HEK293 (cell line): ENCODE data around the gene PIGBOS1.

Experiments used
- CTCF ChIA-PET: fragments of 350-600 bp; formaldehyde crosslinking; extraction: SDS; loops from one replicate; lab custom pipeline; 2021; ENCODE audit warnings: antibody characterized with exemption; lab: Yijun Ruan, JAX
- POLR2A ChIA-PET: fragments of 300-600 bp; formaldehyde crosslinking; extraction: SDS; loops from one replicate; lab custom pipeline; 2020; ENCODE audit warnings: antibody characterized with exemption, inconsistent platforms; lab: Yijun Ruan, JAX
- H3K27ac ChIP-seq: fragments of 200-500 bp; sonication (Bioruptor generic); 2 replicates; pipeline ENCODE4 v1.5.1; 2014; ENCODE audit warnings: low read depth, low read length, control low read depth, inconsistent platforms; ENCODE audit errors: extremely low read depth
- H3K36me3 ChIP-seq, 2 experiments: fragments of 200-500 bp in 1 of 2; sonication (Bioruptor generic) in 1 of 2; 1 replicate in 1 of 2; 2 replicates in 1 of 2; pipeline ENCODE4 v1.5.1; 2014 to 2017; ENCODE audit warnings: inconsistent platforms in 2 of 2, low read length in 2 of 2; ENCODE audit not compliant: control insufficient read depth in 2 of 2, insufficient read depth in 1 of 2
- H3K4me1 ChIP-seq: fragments of 200-500 bp; sonication (Bioruptor generic); 2 replicates; pipeline ENCODE4 v1.5.1; 2014; ENCODE audit warnings: mild to moderate bottlenecking, low read length, inconsistent platforms; ENCODE audit not compliant: control insufficient read depth, insufficient read depth
- H3K4me3 ChIP-seq: 2 replicates; pipeline ENCODE4 v1.5.1; 2011; ENCODE audit warnings: low read depth, mild to moderate bottlenecking, control low read depth, low read length, moderate library complexity
- H3K9me3 ChIP-seq: fragments of 200-500 bp; sonication (Bioruptor generic); 2 replicates; pipeline ENCODE4 v1.5.1; 2014; ENCODE audit warnings: low read depth, low read length, inconsistent platforms; ENCODE audit not compliant: control insufficient read depth, insufficient read depth
- EGR2 ChIP-seq: fragments of 450-650 bp; formaldehyde crosslinking; IDR thresholded peaks from 2 replicates; pipeline ENCODE4 v1.5.1; 2016; ENCODE audit warnings: low read depth, missing biosample characterization, missing genetic modification characterization
- HOXA7 ChIP-seq: sonication (generic); formaldehyde crosslinking; IDR thresholded peaks from 2 replicates; pipeline ENCODE4 v1.8.1; 2022; ENCODE audit warnings: missing genetic modification reagents, borderline replicate concordance
- MEIS1 ChIP-seq: sonication (generic); formaldehyde crosslinking; IDR thresholded peaks from 2 replicates; pipeline ENCODE4 v1.8.1; 2022; ENCODE audit warnings: missing genetic modification reagents, mild to moderate bottlenecking, borderline replicate concordance
- ZFHX2 ChIP-seq: fragments of 450-650 bp; formaldehyde crosslinking; conservative IDR thresholded peaks from 2 replicates; pipeline ENCODE4 v1.5.1; 2016; ENCODE audit warnings: missing biosample characterization, missing genetic modification characterization
- ZNF223 ChIP-seq: fragments of 450-650 bp; formaldehyde crosslinking; IDR thresholded peaks from 2 replicates; pipeline ENCODE4 v1.5.1; 2016; ENCODE audit warnings: missing biosample characterization, missing genetic modification characterization
- ZNF510 ChIP-seq: fragments of 450-650 bp; formaldehyde crosslinking; IDR thresholded peaks from 2 replicates; pipeline ENCODE4 v1.5.1; 2018; ENCODE audit warnings: mild to moderate bottlenecking, missing genetic modification characterization, missing biosample characterization; ENCODE audit not compliant: insufficient replicate concordance
- ZNF514 ChIP-seq: fragments of 450-650 bp; formaldehyde crosslinking; IDR thresholded peaks from 2 replicates; pipeline ENCODE4 v1.5.1; 2016; ENCODE audit warnings: missing biosample characterization, missing genetic modification characterization
- ZNF558 ChIP-seq: fragments of 450-650 bp; formaldehyde crosslinking; IDR thresholded peaks from 2 replicates; pipeline ENCODE4 v1.5.1; 2016; ENCODE audit warnings: missing biosample characterization, missing genetic modification characterization
- ZNF843 ChIP-seq: fragments of 450-650 bp; formaldehyde crosslinking; IDR thresholded peaks from 2 replicates; pipeline ENCODE4 v1.5.1; 2016; ENCODE audit warnings: missing biosample characterization, missing genetic modification characterization
- TF ChIP-seq, protein P1 (sequence below): fragments of 450-650 bp; formaldehyde crosslinking; IDR thresholded peaks from 2 replicates; pipeline ENCODE4 v1.5.1; 2016; ENCODE audit warnings: missing biosample characterization, missing genetic modification characterization
- TF ChIP-seq, protein P2 (sequence below): fragments of 450-650 bp; formaldehyde crosslinking; IDR thresholded peaks from 2 replicates; pipeline ENCODE4 v1.5.1; 2016; ENCODE audit warnings: missing biosample characterization, missing genetic modification characterization
- TF ChIP-seq, protein P3 (sequence below): fragments of 450-650 bp; formaldehyde crosslinking; IDR thresholded peaks from 2 replicates; pipeline ENCODE4 v1.5.1; 2016; ENCODE audit warnings: missing biosample characterization, missing genetic modification characterization

Gene PIGBOS1

DNA sequence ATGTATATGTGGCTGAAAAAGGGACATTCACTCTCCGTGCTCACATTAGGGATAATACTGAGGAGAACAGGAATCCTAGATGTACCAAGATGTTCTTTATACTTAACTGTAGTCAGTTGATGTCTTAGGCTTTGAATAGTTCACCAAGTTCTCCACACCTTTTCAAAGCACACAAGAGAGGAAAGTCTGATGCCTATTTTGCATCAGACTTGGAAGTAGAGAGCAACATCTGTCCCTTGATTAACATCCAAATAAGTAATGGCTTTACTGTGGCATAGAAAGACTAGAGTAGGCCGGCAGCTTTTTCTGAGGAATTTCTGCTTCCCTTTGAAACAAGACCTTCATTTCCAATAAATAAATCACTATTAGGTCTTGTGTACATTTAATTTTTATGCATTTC, 34.1 kb upstream of the PIGBOS1 start:
- ChIA-PET CTCF (no interaction called here), POLR2A (no interaction called here)
- no peaks in the 10 kb centered on the region for H3K4me1 ChIP-seq
- TF ChIP-seq ZNF514 (tag by site-specific recombination) (no peak), ZNF843 (tag by site-specific recombination) (no peak)
- H3K36me3 ChIP-seq: no peaks in the 10 kb centered on the region; a peak in 1 of 3 replicates
- H3K9me3 ChIP-seq: no peaks in the 10 kb centered on the region
- H3K27ac ChIP-seq: no peak overlapping the region
- no peak overlapping the region for H3K4me3 ChIP-seq

DNA sequence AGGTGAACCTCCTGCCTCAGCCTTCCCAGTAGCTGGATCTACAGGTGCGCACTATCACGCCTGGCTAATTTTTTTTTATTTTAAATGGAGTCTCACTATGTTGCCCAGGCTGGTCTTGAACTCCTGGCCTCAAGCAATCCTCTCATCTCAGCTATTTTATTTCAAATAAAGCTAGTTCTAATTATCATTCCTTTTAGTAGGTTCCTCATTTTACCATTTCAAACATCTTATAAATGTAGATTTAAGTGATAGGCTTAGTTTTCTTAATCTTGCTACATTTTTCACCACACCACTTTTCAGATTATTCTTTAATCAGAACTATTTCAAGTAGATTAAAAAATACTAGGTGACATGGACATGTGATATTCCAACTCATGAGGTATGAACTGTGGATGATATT, 30.4 kb upstream of the PIGBOS1 start:
- H3K36me3 ChIP-seq: no peaks in the 10 kb centered on the region; a peak in 1 of 3 replicates
- CTCF ChIA-PET: no interaction called here
- TF ChIP-seq ZNF510 (tag by site-specific recombination): peak; percentile 95
- TF ChIP-seq ZNF223 (tag by site-specific recombination): no peak

DNA sequence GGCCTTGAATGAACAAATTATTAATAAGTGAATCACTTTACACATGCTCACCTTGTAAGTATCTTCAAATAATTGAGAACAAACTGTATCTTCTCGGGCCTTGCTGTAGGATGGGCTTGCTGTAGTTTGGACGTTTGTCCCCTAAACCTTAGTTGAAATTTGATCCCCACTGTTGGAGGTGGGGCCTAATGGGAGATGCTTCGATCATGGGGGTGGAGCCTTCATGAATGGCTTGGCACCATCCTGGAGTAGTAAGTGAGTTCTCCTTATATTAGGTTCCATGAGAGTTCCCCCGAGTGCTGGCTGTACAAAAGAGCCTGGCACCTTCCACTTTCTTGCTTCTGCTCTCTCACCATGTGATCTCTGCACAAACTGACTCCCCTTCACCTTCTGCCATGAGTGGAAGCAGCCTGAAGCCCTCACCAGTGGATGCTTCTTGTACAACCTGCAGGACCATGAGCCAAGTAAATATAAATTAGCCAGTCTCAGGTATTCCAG, 29.4 kb upstream of the PIGBOS1 start:
- Histone ChIP-seq H3K4me1 (no peaks in the 10 kb centered on the region), H3K27ac (no peak overlapping the region), H3K9me3 (no peaks in the 10 kb centered on the region), H3K4me3 (no peak overlapping the region), H3K36me3 (no peaks in the 10 kb centered on the region; a peak in 1 of 3 replicates)
- POLR2A ChIA-PET: no interaction called here
- CTCF ChIA-PET: interaction anchor here (0.6 to 0.7 kb wide), 2 partner anchors 59 to 178 kb away, joined by 3 read pairs; no protein-coding TSS in a partner anchor
- TF ChIP-seq, protein P1, sequence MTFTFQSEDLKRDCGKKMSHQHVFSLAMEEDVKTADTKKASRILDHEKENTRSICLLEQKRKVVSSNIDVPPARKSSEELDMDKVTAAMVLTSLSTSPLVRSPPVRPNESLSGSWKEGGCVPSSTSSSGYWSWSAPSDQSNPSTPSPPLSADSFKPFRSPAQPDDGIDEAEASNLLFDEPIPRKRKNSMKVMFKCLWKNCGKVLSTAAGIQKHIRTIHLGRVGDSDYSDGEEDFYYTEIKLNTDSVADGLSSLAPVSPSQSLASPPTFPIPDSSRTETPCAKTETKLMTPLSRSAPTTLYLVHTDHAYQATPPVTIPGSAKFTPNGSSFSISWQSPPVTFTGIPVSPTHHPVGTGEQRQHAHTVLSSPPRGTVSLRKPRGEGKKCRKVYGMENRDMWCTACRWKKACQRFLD (tag by site-specific recombination): no peak
- TF ChIP-seq HOXA7 (CRISPR knock-in tag) (no peak), ZFHX2 (tag by site-specific recombination) (no peak), EGR2 (tag by site-specific recombination) (no peak), ZNF558 (tag by site-specific recombination) (no peak), MEIS1 (CRISPR knock-in tag) (no peak)
- TF ChIP-seq, protein P2, sequence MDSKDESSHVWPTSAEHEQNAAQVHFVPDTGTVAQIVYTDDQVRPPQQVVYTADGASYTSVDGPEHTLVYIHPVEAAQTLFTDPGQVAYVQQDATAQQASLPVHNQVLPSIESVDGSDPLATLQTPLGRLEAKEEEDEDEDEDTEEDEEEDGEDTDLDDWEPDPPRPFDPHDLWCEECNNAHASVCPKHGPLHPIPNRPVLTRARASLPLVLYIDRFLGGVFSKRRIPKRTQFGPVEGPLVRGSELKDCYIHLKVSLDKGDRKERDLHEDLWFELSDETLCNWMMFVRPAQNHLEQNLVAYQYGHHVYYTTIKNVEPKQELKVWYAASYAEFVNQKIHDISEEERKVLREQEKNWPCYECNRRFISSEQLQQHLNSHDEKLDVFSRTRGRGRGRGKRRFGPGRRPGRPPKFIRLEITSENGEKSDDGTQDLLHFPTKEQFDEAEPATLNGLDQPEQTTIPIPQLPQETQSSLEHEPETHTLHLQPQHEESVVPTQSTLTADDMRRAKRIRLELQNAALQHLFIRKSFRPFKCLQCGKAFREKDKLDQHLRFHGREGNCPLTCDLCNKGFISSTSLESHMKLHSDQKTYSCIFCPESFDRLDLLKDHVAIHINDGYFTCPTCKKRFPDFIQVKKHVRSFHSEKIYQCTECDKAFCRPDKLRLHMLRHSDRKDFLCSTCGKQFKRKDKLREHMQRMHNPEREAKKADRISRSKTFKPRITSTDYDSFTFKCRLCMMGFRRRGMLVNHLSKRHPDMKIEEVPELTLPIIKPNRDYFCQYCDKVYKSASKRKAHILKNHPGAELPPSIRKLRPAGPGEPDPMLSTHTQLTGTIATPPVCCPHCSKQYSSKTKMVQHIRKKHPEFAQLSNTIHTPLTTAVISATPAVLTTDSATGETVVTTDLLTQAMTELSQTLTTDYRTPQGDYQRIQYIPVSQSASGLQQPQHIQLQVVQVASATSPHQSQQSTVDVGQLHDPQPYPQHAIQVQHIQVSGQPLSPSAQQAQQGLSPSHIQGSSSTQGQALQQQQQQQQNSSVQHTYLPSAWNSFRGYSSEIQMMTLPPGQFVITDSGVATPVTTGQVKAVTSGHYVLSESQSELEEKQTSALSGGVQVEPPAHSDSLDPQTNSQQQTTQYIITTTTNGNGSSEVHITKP (tag by site-specific recombination): peak; percentile 55
- TF ChIP-seq, protein P3, sequence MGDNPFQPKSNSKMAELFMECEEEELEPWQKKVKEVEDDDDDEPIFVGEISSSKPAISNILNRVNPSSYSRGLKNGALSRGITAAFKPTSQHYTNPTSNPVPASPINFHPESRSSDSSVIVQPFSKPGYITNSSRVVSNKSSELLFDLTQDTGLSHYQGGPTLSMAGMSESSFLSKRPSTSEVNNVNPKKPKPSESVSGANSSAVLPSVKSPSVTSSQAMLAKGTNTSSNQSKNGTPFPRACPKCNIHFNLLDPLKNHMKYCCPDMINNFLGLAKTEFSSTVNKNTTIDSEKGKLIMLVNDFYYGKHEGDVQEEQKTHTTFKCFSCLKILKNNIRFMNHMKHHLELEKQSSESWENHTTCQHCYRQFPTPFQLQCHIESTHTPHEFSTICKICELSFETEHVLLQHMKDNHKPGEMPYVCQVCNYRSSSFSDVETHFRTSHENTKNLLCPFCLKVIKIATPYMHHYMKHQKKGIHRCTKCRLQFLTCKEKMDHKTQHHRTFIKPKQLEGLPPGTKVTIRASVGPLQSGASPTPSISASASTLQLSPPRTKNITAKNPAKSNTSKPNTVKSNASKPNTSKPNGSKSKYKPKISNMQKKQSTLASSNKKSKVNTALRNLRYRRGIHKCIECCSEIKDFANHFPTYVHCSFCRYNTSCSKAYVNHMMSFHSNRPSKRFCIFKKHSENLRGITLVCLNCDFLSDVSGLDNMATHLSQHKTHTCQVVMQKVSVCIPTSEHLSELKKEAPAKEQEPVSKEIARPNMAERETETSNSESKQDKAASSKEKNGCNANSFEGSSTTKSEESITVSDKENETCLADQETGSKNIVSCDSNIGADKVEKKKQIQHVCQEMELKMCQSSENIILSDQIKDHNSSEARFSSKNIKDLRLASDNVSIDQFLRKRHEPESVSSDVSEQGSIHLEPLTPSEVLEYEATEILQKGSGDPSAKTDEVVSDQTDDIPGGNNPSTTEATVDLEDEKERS: no peak

More for the DNA sequence above, 30.4 kb upstream of the PIGBOS1 start:
- no peaks in the 10 kb centered on the region for H3K9me3 ChIP-seq
- no peak overlapping the region for H3K4me3 ChIP-seq
- POLR2A ChIA-PET: no interaction called here
- no peaks in the 10 kb centered on the region for H3K4me1 ChIP-seq
- H3K27ac ChIP-seq: no peak overlapping the region
